HEK293T (cell line): ENCODE data around the gene SLC12A4.

Source experiments
- CTCF ChIA-PET: fragments of 350-600 bp; formaldehyde crosslinking; extraction: SDS; loops from one replicate; lab custom pipeline; 2021; ENCODE audit warnings: antibody characterized with exemption, inconsistent platforms; lab: Yijun Ruan, JAX
- POLR2A ChIA-PET: fragments of 350-600 bp; formaldehyde crosslinking; extraction: SDS; loops from one replicate; lab custom pipeline; 2020; ENCODE audit warnings: antibody characterized with exemption, inconsistent platforms; lab: Yijun Ruan, JAX
- DNase-seq: peaks from one replicate; pipeline ENCODE4 v3.0.0; 2012; ENCODE audit warnings: mixed read lengths; ENCODE audit errors: extremely low spot score
- ARNT ChIP-seq: fragments of 450-650 bp; IDR thresholded peaks from 2 replicates; pipeline ENCODE4 v1.6.1; 2017; ENCODE audit warnings: mild to moderate bottlenecking
- BHLHE40 ChIP-seq: fragments of 450-650 bp; IDR thresholded peaks from 2 replicates; pipeline ENCODE4 v1.6.1; 2016; ENCODE audit warnings: mild to moderate bottlenecking, moderate library complexity, borderline replicate concordance
- CTBP1 ChIP-seq: fragments of 450-650 bp; IDR thresholded peaks from 2 replicates; pipeline ENCODE4 v1.6.1; 2016; ENCODE audit warnings: borderline replicate concordance
- ELF4 ChIP-seq: fragments of 450-650 bp; IDR thresholded peaks from 2 replicates; pipeline ENCODE4 v1.6.1; 2017; ENCODE audit warnings: antibody characterized with exemption
- FOXA1 ChIP-seq: fragments of 450-650 bp; IDR thresholded peaks from 2 replicates; pipeline ENCODE4 v1.6.1; 2016; ENCODE audit warnings: mild to moderate bottlenecking
- FOXK2 ChIP-seq: fragments of 450-650 bp; IDR thresholded peaks from 2 replicates; pipeline ENCODE4 v1.6.1; 2016; ENCODE audit warnings: mild to moderate bottlenecking
- FOXM1 ChIP-seq: fragments of 450-650 bp; IDR thresholded peaks from 2 replicates; pipeline ENCODE4 v1.6.1; 2017; ENCODE audit warnings: mild to moderate bottlenecking, borderline replicate concordance
- HDGF ChIP-seq: fragments of 450-650 bp; IDR thresholded peaks from 2 replicates; pipeline ENCODE4 v1.6.1; 2017; ENCODE audit warnings: antibody characterized with exemption, borderline replicate concordance
- L3MBTL2 ChIP-seq: fragments of 450-650 bp; conservative IDR thresholded peaks from 2 replicates; pipeline ENCODE4 v1.6.1; 2016; ENCODE audit warnings: mild to moderate bottlenecking
- LEF1 ChIP-seq: fragments of 450-650 bp; IDR thresholded peaks from 2 replicates; pipeline ENCODE4 v1.6.1; 2017; ENCODE audit warnings: mild to moderate bottlenecking, borderline replicate concordance
- NFRKB ChIP-seq: fragments of 450-650 bp; IDR thresholded peaks from 2 replicates; pipeline ENCODE4 v1.6.1; 2016; ENCODE audit warnings: mild to moderate bottlenecking, moderate library complexity
- PKNOX1 ChIP-seq: fragments of 450-650 bp; IDR thresholded peaks from 2 replicates; pipeline ENCODE4 v1.6.1; 2016
- SP1 ChIP-seq: fragments of 450-650 bp; IDR thresholded peaks from 2 replicates; pipeline ENCODE4 v1.6.1; 2017
- SUZ12 ChIP-seq: fragments of 450-650 bp; IDR thresholded peaks from 2 replicates; pipeline ENCODE4 v1.6.1; 2016; ENCODE audit warnings: mild to moderate bottlenecking
- TARDBP ChIP-seq: fragments of 450-650 bp; IDR thresholded peaks from 2 replicates; pipeline ENCODE4 v1.6.1; 2016
- ZNF384 ChIP-seq: fragments of 450-650 bp; IDR thresholded peaks from 2 replicates; pipeline ENCODE4 v1.6.1; 2016

Gene SLC12A4

GRCh38 chr16:67935402-67936123 lies 32.9 kb downstream of the SLC12A4 start:
- peak; percentile 97 for DNase-seq
- ChIA-PET CTCF (interaction anchor here (0.5 to 1.4 kb wide), 4 partner anchors 70 to 415 kb away, joined by 3 read pairs; no protein-coding TSS in a partner anchor), POLR2A (interaction anchor here (0.7 to 2.4 kb wide), 20 partner anchors 8 to 269 kb away, joined by 3 to 12 read pairs (median 4); partner anchors contain the start of genes C16orf86, ENKD1, LCAT and NUTF2)
- TF ChIP-seq ARNT = no peak
- TF ChIP-seq TARDBP = no peak
- TF ChIP-seq NFRKB = no peak
- peak; percentile 98 for TF ChIP-seq PKNOX1
- TF ChIP-seq L3MBTL2 = peak; percentile 73
- TF ChIP-seq SP1 = no peak

GRCh38 chr16:67935101-67935401 lies 33.4 kb downstream of the SLC12A4 start:
- TF ChIP-seq PKNOX1 = no peak
- no peak for TF ChIP-seq HDGF
- TF ChIP-seq TARDBP = no peak
- TF ChIP-seq NFRKB = no peak
- no peak for TF ChIP-seq L3MBTL2
- no peak for TF ChIP-seq BHLHE40
- no peak for TF ChIP-seq SUZ12
- no peak for TF ChIP-seq CTBP1
- no peak for TF ChIP-seq FOXK2
- no peak for TF ChIP-seq ELF4
- ChIA-PET CTCF (interaction anchor here (1.4 kb wide), 1 partner anchor 414 kb away, joined by 3 read pairs; no protein-coding TSS in a partner anchor), POLR2A (interaction anchor here (0.9 to 2.4 kb wide), 17 partner anchors 9 to 268 kb away, joined by 3 to 12 read pairs (median 4); partner anchors contain the start of genes C16orf86, ENKD1, LCAT and NUTF2)
- DNase-seq = no peak

DNA sequence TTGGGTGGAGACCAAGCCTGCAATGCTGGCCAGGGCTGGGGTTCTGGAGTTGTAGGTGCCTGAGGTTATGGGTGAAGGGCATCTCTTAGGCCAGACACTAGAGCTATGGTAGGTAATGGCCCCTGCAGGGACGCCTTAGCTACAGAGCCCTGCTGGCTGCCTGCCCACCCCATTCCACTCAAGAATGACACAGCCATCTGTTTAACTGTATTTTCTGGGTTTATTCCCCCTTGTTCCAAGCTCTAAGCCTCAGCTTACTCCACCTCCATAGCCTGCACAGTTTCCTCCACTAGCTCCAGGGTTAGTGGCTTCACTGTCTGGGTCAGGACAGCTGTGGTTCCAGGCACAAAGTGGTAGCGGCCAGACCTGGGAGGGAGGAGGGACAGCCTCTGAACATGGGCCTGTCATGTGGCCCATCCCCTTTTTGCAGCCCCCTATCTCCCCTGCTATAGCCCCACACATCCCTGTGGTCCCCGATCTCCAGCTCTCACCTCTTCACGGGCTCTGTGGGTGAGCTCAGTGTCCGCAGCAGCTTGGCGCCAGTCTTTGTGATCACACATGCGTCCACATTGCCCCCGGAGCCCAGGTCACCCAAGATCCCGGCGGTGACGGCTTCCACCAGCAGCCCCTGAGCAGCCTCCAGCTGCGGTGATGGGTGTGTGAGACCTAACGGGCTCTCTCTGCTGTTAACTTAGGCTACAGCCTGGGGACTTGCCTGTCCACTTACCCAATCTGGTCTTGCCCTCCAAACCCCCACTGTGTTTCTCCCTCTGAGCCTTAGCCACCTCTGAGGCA lies 33.9 kb downstream of the SLC12A4 start:
- no peak for DNase-seq
- TF ChIP-seq ARNT (no peak), ZNF384 (no peak), SP1 (no peak), SUZ12 (no peak), PKNOX1 (no peak), NFRKB (no peak), TARDBP (no peak), HDGF (no peak)
- ChIA-PET CTCF (interaction anchor here (1.3 to 1.4 kb wide), 2 partner anchors 50 to 414 kb away, joined by 3 to 7 read pairs; no protein-coding TSS in a partner anchor), POLR2A (interaction anchor here (1.0 to 2.4 kb wide), 5 partner anchors 9 to 268 kb away, joined by 3 to 12 read pairs (median 5); partner anchors contain the start of genes C16orf86, ENKD1 and PSKH1)

GRCh38 chr16:67933805-67934204 lies 34.6 kb downstream of the SLC12A4 start:
- ChIA-PET POLR2A (interaction anchor here (1.6 to 2.4 kb wide), 2 partner anchors 8 to 41 kb away, joined by 4 to 12 read pairs; partner anchors contain the start of gene PSKH1), CTCF (interaction anchor here (1.3 kb wide), 1 partner anchor 50 kb away, joined by 7 read pairs; no protein-coding TSS in a partner anchor)
- TF ChIP-seq SP1 (no peak), NFRKB (no peak), SUZ12 (no peak), ARNT (no peak), FOXA1 (no peak), ELF4 (no peak), FOXK2 (no peak), L3MBTL2 (no peak), HDGF (no peak), CTBP1 (no peak)
- DNase-seq = no peak

DNA sequence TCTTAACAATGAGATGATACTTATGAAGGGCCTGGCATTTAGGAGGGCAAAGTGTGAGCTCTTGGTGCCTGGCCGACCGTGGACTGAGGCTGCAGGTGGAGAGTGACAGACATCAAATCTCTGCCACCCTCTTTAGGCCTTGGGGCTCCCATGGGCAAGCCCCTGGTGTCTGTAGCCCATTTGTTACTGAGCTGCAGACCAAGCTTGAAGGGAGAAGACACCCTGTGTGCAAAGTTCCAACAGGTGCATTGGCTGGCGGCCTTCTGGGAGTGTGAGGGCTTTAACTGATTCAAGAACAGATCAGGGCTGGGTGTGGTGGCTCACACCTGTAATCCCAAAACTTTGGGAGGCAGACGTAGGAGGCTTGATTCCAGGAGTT lies 36.0 kb downstream of the SLC12A4 start:
- POLR2A ChIA-PET = interaction anchor here (0.6 to 0.8 kb wide), 2 partner anchors 50 to 266 kb away, joined by 3 read pairs; partner anchors contain the start of genes C16orf86 and ENKD1

More for the DNA sequence above, 36.0 kb downstream of the SLC12A4 start:
- CTCF ChIA-PET = no interaction called here
- DNase-seq = no peak
- no peak for TF ChIP-seq NFRKB
- no peak for TF ChIP-seq SUZ12
- TF ChIP-seq ARNT = no peak
- no peak for TF ChIP-seq ZNF384
- no peak for TF ChIP-seq LEF1
- no peak for TF ChIP-seq SP1
- TF ChIP-seq FOXM1 = no peak
- no peak for TF ChIP-seq FOXK2
- TF ChIP-seq BHLHE40 = no peak
- TF ChIP-seq ELF4 = no peak
- no peak for TF ChIP-seq TARDBP
- no peak for TF ChIP-seq HDGF
- TF ChIP-seq CTBP1 = no peak
- no peak for TF ChIP-seq FOXA1
- TF ChIP-seq L3MBTL2 = no peak
- TF ChIP-seq PKNOX1 = no peak
